Fibroblast of the conjunctiva (primary cell): ENCODE results near the gene KMT2E.

Experiments
- DNase-seq: peaks from one replicate; pipeline ENCODE4 v3.0.0-alpha.2; 2010; ENCODE audit warnings: low read depth

Gene KMT2E

GRCh38 chr7:105009667-105010503, 4.1 kb upstream of the KMT2E start:
- DNase-seq = no peak

- no peak for DNase-seq
Measured at GRCh38 chr7:105010504-105011130, 3.4 kb upstream of the KMT2E start.

GRCh38 chr7:105011141-105011830, 2.7 kb upstream of the KMT2E start:
- DNase-seq = no peak

- DNase-seq = no peak
Measured at GRCh38 chr7:105011831-105012502, 2.0 kb upstream of the KMT2E start.

- peak; percentile 98 for DNase-seq
Measured at GRCh38 chr7:105012503-105013220, 1.3 kb upstream of the KMT2E start.

GRCh38 chr7:105013221-105013815, 687 bp upstream of the KMT2E start:
- peak; percentile 92 for DNase-seq

GRCh38 chr7:105014693-105015389, 836 bp downstream of the KMT2E start:
- DNase-seq = no peak

- DNase-seq = no peak
Measured at GRCh38 chr7:105015390-105015965, 1.5 kb downstream of the KMT2E start.

GRCh38 chr7:105016068-105016708, 2.2 kb downstream of the KMT2E start:
- DNase-seq = no peak

GRCh38 chr7:105016709-105017656, 3.0 kb downstream of the KMT2E start:
- DNase-seq = no peak

- no peak for DNase-seq
Measured at GRCh38 chr7:105017657-105018365, 3.8 kb downstream of the KMT2E start.

GRCh38 chr7:105019269-105019668, 5.3 kb downstream of the KMT2E start:
- no peak for DNase-seq

GRCh38 chr7:105020926-105021325, 6.9 kb downstream of the KMT2E start:
- no peak for DNase-seq

GRCh38 chr7:105021352-105021751, 7.3 kb downstream of the KMT2E start:
- no peak for DNase-seq

GRCh38 chr7:105021967-105022366, 8.0 kb downstream of the KMT2E start:
- DNase-seq = no peak

GRCh38 chr7:105022458-105022857, 8.5 kb downstream of the KMT2E start:
- DNase-seq = no peak

- no peak for DNase-seq
Measured at GRCh38 chr7:105024734-105025133, 10.7 kb downstream of the KMT2E start.

GRCh38 chr7:105026750-105027149, 12.7 kb downstream of the KMT2E start:
- no peak for DNase-seq
